GM19452 (cell line): ENCODE measurements around the gene ETDA.
"Not testable (repeated sequence)": the region's sequence is repeated elsewhere in the genome, so short reads cannot be mapped to it uniquely, and the experiment has no call there.

Experiments used
- ATAC-seq: cut with Tn5 transposase; IDR thresholded peaks from one replicate; pipeline ENCODE4 v1.9.1; 2021; ENCODE audit not compliant: unreplicated experiment

The ETDA gene

GRCh38 chrX:135252011-135252518 is at the start of gene ETDA:
ETDA (plus strand) TSS chrX:135252061; CDS start chrX:135253277, 1,216 bp downstream.
- not testable (repeated sequence) for ATAC-seq

GRCh38 chrX:135206427-135206826 is 45.4 kb upstream of the ETDA start:
- not testable (repeated sequence) for ATAC-seq

GRCh38 chrX:135213200-135213844 is 38.5 kb upstream of the ETDA start:
- peak; percentile 86 for ATAC-seq

GRCh38 chrX:135245989-135246388 is 5.9 kb upstream of the ETDA start:
- ATAC-seq, result not testable (repeated sequence)

- not testable (repeated sequence) for ATAC-seq
Observed at GRCh38 chrX:135256087-135256684, 4.3 kb downstream of the ETDA start.

- no peak for ATAC-seq
Observed at GRCh38 chrX:135256923-135257322, 5.1 kb downstream of the ETDA start.

- ATAC-seq, result no peak
Observed at GRCh38 chrX:135257469-135257868, 5.6 kb downstream of the ETDA start.

GRCh38 chrX:135260976-135261375 is 9.1 kb downstream of the ETDA start:
- not testable (repeated sequence) for ATAC-seq

- ATAC-seq, result not testable (repeated sequence)
Observed at GRCh38 chrX:135263376-135263775, 11.5 kb downstream of the ETDA start.

- no peak for ATAC-seq
Observed at GRCh38 chrX:135264206-135264605, 12.3 kb downstream of the ETDA start.

- ATAC-seq, result no peak
Observed at GRCh38 chrX:135273162-135273561, 21.3 kb downstream of the ETDA start.

- ATAC-seq, result no peak
Observed at GRCh38 chrX:135275973-135276372, 24.1 kb downstream of the ETDA start.

- ATAC-seq, result no peak
Observed at GRCh38 chrX:135287266-135287823, 35.5 kb downstream of the ETDA start.

GRCh38 chrX:135295238-135295943 is 43.5 kb downstream of the ETDA start:
- peak; percentile 100 for ATAC-seq

- peak; percentile 64 for ATAC-seq
Observed at GRCh38 chrX:135295944-135296305, 44.1 kb downstream of the ETDA start.

- ATAC-seq, result no peak
Observed at GRCh38 chrX:135302269-135302873, 50.5 kb downstream of the ETDA start.
